Posterior vena cava (tissue), 2 donors: ENCODE results near the gene NEBL. TPM values are rescaled to one million over a fixed set of nuclear protein-coding genes. Genes with fewer than 3 reads are reported as not detected.
"Not testable (repeated sequence)": the region's sequence is repeated elsewhere in the genome, so short reads cannot be mapped to it uniquely, and the experiment has no call there.

Source experiments
- DNase-seq: peaks from one replicate; pipeline ENCODE4 v3.0.0-alpha.2; 2020; ENCODE audit warnings: low spot score
- intact Hi-C, 2 donors: fragments of 100-400 bp; cut with DNase I; formaldehyde crosslinking; loops; one replicate each; pipeline versions ENCODE4 v1.14.1 to v1.14.2; 2022 to 2023
- long read RNA-seq, 2 donors: library from polyadenylated mRNA; unstranded; transcript quantifications; one replicate each; pipeline ENCODE4 v2.0.0, GENCODE V29; 2020 to 2021
- total RNA-seq, 2 donors: library from RNA; stranded (reverse); fragmentation: NEBNext Ultra II Directional; extraction: Animal tissue kit (Norgen Biotek cat#: 25700); gene quantifications; one replicate each; pipeline ENCODE4 v1.2.1, GENCODE V29; 2021
- donor health status: DM: yes; HTN: yes; CAD: no.
- donor health status: DM: yes; HTN: yes; CAD: no.

Gene NEBL, protein sequence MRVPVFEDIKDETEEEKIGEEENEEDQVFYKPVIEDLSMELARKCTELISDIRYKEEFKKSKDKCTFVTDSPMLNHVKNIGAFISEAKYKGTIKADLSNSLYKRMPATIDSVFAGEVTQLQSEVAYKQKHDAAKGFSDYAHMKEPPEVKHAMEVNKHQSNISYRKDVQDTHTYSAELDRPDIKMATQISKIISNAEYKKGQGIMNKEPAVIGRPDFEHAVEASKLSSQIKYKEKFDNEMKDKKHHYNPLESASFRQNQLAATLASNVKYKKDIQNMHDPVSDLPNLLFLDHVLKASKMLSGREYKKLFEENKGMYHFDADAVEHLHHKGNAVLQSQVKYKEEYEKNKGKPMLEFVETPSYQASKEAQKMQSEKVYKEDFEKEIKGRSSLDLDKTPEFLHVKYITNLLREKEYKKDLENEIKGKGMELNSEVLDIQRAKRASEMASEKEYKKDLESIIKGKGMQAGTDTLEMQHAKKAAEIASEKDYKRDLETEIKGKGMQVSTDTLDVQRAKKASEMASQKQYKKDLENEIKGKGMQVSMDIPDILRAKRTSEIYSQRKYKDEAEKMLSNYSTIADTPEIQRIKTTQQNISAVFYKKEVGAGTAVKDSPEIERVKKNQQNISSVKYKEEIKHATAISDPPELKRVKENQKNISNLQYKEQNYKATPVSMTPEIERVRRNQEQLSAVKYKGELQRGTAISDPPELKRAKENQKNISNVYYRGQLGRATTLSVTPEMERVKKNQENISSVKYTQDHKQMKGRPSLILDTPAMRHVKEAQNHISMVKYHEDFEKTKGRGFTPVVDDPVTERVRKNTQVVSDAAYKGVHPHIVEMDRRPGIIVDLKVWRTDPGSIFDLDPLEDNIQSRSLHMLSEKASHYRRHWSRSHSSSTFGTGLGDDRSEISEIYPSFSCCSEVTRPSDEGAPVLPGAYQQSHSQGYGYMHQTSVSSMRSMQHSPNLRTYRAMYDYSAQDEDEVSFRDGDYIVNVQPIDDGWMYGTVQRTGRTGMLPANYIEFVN
- total RNA-seq: 1 to 10 TPM; 3.1 to 3.5 TPM
- long read RNA-seq, donor 1, partial matches to known transcripts: 0 of 2 reads
- long read RNA-seq, donor 1, other reads (novel, unspliced or antisense): 2 of 2 reads
- long read RNA-seq, donor 2: 0 reads

DNA sequence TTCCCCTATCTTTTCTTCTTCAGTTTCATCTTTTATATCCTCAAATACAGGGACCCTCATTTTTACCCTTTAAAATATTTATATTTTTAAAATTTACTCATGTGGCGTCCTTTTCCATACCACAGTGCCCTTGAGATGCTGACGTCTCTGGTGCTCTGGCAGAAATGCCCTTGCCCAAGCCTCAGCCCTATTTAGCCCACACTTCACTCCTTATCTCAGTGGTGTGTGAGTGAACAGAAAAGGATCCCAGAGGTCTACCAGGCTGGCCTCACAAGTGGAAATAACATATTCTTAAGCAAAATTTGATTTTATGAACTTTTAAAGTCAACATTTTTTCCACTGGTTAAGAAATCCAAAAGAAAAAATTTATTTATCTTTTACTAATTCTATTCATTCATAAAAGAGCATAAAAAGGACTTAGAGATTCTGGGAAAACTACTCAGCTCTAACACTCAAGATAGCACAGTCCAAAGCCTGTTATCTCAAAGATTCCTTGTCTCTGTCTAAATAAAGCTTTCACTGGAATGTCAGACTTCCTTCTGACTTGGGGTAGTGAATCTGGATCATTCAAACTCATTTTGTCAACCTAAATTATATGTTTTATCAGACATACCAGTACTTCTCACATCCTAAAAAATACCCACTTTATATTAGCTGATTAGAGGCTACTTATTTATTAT is at the start of gene NEBL:
Gene NEBL (minus strand): TSS at position 166 of the 680 bp plus-strand sequence. CDS start 106 bp downstream, at position 60.
- no peak for DNase-seq
- intact Hi-C loops: no loop called here

DNA sequence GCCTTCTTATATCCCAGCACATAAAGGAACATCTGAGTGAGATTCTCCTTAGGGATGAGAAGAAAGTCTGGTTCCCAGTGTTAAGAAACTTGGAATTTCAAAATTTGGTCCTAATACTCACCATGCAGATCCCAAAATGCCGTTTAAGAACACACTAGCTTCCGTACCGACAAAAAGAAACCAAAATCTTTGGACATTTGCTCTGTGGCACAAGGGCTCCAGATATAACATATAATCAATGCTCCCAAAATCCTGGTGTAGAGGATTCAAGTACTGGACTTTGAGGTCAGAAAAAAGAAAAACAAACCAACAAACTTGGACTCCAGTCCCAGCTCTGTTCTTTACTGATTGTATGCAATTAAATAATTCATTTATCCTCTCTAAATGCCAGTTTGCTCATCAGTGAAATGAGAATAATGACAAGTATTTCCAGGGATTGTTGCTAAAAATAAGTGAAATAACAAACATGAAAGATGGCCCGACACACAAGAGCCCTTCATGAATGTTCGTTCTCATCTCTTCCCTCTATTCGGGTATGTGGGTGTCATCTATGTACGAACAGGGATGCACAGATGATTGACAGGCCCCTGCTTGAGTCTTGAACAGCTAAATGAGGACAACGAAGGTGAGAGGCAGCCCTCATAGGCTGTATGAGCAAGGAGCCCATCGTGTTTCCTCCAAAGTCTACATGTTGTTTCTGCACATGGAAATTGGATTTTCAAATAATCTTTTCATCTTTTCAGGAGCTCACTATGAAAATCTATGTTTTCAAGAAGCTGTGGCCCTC is 48.6 kb upstream of the NEBL start:
- DNase-seq: no peak
- intact Hi-C loops: loop anchor here in 1 of 2 donors (5.0 kb wide), 1 partner anchor 608 kb away; no protein-coding TSS in a partner anchor

DNA sequence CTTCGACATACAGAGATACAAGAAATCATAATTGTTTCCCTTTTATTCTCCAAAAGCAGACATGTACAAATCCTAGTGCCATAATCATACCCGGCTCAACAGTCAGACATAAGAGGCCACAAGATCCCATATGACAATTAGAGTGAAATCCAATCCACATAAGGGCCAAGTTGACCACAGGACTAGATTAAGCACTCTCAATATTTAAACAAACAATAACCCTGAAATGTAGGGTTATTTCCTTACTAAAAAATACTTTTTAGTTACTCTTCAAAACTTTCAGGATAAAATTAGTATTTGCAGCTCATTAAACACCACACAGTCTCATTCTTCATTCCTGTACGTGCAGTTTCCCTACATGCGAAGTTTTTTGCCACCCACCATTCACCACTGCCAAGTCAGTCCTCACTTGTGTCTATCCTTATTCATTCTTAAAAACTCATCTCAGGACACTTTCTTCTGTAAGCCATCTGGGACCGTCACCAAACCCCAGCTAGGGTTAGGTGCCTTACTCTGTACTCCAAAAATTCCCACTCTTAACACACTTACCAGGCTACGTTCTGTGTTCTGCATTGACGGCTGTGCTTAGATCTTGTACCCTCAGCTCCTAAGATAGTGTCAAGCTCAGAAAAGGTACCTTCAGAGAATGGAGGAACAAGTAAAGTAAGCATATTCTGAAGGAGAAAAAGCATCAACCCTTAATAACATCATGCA is 47.8 kb upstream of the NEBL start:
- intact Hi-C loops: loop anchor here in 1 of 2 donors (5.0 kb wide), 1 partner anchor 608 kb away; no protein-coding TSS in a partner anchor
- DNase-seq: no peak

DNA sequence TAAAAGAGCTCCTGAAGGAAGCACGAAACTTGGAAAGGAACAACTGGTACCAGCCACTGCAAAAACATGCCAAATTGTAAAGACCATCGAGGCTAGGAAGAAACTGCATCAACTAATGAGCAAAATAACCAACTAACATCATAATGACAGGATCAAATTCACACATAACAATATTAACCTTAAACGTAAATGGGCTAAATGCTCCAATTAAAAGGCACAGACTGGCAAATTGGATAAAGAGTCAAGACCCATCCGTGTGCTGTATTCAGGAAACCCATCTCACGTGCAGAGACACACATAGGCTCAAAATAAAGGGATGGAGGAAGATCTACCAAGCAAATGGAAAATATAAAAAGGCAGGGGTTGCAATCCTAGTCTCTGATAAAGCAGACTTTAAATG is 42.3 kb upstream of the NEBL start:
- DNase-seq, intact Hi-C loops: not testable (repeated sequence)

DNA sequence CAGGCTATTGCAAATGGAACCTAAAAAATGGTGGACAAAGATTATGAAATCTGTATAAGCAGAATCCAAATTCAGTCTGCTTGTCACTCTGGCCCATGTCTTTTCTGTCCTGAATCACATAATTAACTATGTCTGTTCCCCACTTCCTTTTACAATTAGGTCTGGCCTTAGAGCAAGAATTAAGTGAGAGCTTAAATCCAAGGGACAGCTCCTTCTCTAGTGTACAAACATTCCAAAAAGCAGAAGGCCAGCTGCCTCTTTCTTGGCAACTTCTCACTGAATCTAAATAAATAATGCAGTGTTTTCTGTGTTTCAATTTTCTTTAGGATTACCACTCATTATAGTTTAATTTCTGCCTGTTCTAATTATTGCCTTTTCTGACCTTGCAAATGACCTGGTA is 39.3 kb upstream of the NEBL start:
- DNase-seq: no peak
- intact Hi-C loops: no loop called here

DNA sequence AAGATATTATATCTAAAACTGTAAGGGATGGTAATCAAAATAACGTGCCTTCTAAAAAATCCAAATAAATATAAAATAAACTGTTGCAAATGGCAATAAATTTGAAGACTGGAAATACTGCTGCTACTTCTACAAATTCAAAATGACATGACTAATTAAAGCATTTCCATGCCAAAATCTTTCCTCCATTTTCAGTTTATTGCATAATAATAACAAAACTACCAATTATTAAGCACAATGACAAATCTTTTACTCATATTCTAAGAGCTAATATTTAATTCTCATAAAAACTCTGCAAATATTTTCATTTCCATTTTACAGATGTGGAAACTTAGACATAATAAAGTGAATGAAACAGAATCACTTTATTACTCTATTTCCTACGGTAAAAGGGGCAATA is 38.8 kb upstream of the NEBL start:
- intact Hi-C loops: no loop called here
- DNase-seq: no peak

DNA sequence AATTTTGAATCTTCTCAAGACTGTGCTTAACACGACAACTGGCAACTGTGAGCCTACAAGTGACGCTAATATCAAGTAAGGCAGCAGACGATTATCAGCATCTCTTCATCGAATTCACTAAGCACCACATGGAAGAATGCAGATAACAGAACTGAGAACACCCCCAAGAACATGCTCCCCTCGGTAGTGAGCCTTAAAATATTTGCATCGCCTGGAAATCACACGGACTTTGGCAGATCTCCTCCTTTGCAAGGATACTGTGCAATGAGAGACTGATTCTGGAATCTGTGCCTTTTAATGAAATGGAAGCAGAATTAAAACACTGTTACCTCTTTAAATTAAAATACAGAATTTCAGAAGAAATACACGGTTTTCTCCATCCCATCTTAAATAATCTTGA is 38.2 kb upstream of the NEBL start:
- no peak for DNase-seq
- intact Hi-C loops: no loop called here

DNA sequence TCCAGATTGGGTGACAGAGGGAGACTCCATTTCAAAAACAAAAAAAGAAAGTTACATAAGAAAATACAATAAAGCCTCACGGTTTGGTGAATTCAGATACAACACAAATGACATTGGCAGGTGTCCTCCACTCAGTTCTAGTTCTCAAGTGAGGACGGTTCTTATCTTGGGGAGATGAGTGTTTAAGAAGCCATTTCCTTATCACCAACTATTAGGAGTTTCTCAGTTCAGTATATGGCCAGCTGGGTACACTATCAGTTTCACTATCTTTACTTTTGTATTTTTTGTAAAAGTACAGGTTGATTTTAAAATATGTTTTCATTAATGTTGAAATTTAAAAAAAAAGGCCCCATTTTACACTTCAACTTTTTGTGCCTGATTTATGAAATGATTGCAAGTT is 36.6 kb upstream of the NEBL start:
- DNase-seq: no peak
- intact Hi-C loops: no loop called here

DNA sequence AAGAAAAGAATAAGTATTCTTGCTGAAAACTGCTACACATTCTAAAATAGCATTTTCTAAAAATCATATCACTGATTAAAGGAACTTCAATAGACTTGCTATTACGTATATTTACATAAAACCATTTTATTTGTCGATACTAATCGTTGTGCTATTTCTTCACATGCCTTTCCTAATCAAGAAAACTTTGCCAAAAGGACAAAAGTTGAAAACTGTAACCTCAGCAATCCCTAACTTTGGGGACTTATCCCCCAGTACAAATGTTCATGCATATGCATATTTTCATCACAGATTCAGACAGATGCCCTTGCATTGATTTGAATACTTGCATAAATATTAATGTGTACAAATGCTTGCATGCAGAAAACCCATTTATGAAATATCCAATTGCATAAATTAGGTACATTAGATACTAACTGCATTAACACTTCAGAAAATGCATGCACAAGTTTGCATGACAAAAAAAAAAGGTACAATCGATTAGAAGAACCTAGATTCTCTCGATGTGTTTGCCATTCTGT is 35.6 kb upstream of the NEBL start:
- no peak for DNase-seq
- intact Hi-C loops: no loop called here

DNA sequence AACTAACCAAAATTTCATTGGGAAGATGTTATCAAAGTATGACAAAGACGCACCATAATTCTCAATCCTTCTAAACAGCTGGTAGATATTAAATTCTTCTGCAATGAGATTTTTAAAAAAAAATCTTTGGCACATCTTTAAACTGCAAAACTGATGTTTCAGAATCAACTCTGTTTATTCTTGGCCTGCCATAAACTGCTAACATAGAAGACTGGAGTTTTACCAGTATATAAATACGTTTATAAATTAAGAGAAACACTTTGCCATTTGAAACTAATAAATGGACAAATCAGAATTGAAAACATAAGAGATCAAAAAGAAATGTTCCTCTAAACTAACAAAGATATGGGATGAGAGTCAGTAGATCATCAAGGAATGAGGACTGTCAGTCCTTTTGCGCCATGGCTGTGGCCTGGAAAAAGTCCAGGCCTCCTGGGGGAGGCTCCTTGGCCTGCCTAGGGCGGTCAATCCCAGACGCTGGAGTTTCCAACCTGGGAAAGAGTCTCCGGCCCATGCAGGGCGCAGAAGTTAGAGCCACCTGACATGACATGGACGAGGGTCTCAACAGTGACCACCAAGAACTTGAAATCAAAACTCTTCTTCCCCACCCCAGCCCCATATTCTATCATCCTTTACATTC is 34.2 kb upstream of the NEBL start:
- intact Hi-C loops: no loop called here

DNA sequence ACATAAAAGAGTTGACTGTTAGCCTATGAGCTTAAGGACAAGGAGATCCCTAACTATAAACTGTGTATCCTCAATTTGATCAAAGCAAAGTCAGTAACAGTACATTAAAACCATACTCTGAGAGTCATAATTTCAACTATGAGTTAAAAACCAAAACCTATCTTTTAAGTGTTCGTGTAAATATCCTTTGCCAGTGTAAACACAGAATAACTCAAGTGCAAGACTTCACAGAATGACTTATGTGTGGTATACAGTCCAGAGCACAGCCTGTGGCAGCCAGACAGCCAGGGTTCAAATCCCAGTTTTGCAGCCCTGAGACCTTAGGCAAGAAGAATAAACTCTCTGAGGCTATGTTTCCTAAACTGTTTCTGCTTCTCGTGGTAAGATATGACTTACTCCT is 30.3 kb upstream of the NEBL start:
- DNase-seq: no peak
- intact Hi-C loops: no loop called here

More for the DNA sequence above, 34.2 kb upstream of the NEBL start:
- no peak for DNase-seq

DNA sequence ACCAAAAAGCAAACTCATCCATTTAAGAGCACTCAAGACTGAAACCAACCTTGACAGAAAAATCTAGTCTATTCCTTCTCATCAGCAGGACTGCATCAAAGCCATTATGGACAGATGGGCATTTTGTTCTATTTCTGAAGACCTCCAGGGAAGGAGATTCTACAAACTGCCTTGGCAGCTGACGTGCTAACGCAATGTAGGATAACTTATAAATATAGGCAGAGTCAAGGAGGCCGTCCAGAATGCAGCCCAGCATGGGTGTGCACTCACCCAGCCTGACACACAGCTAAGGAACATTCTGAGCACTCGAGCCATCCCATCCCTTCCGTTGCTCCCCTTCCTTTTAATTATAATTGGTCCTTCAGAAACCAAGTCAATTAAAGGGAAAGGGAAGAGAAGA is 25.3 kb upstream of the NEBL start:
- intact Hi-C loops: no loop called here

DNA sequence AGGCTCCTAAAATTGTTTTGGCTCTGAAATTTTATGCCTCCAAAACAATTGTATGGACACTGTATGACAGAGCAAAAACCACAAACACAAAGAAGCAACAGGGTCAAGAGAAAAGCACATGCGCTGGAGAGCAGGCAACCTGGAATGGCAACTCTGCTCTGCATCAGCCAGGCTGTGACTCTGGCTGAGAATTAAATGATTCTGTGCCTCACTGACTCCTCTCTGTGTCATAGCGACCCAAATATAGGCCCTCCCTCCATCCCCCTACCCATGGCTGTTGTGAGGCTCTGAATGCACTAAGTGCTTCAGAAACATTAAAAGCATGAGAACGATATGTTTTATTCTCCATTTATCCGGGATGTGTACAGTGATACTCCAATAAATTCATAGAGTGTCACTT is 24.9 kb upstream of the NEBL start:
- intact Hi-C loops: no loop called here
- no peak for DNase-seq

More for the DNA sequence above, 25.3 kb upstream of the NEBL start:
- no peak for DNase-seq

DNA sequence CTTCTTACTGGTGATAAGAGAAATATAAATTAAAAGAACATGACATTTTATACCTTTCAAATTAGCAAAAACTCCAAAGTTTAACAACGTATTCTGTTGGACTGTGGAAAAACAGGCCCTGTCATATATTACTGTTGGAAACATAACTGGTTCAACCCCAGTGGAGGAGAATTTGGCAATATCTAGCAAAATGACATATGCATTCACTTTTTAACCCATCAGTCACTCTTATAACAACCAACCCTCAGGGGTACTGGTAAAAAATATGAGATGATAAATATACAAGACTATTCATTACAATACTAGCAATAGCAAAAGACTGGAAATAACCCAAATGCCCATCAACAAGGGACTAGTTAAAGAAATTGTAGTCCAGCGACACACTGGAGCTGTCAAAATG is 22.9 kb upstream of the NEBL start:
- no peak for DNase-seq
- intact Hi-C loops: no loop called here

DNA sequence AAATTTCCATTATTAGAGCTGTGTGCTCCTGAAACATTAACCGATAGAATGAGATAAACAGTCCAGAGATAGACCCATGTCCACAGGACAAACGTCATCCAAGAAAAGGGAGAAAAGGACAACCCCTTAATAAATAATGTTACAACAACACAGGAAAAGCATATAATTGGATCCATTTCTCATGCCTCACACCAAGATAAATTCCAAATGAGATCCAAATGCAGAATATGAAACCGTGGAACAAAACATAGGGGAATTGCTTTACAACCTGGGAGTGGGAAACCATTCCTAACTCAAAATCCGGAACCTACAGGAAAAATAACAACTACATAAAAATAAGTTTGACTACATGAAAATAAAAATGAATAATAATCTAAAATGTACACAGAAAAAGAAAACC is 22.4 kb upstream of the NEBL start:
- no peak for DNase-seq
- intact Hi-C loops: no loop called here

DNA sequence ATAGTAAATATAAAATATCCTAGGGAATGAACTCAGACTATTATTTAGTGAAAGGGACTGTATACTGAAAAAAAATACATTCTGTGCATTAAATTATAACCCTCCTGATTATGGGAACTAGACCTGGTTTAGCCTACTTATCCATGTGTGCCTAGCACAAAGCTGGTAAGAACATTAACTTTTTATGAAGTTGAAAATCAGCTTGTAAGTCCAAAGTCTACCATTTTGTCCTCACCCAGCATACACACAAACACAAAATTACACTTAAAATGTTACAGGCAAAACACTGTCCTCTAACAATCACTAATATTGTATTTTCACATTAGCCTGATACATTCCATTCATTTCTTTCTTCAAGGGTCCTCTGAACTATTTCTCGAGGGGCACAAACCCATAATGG is 19.9 kb upstream of the NEBL start:
- DNase-seq: no peak
- intact Hi-C loops: no loop called here

DNA sequence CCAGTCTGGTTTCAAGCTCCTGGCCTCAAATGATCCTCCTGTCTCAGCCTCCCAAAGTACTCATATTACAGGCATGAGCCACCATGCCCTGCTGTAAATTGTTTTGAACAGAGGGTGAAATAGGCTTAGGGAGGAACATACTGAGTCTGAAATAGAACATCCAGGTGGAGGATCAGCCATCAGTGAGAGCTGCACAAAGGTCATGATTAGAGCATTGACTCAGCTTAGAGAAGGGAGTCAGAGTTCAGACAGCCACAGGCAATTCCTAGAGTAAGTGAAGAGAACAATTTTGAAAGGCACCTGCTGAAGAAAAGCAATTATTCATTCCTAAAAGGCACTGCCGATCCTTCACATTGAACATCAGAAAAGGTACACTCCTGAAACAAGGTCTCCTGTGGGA is 15.9 kb upstream of the NEBL start:
- no peak for DNase-seq
- intact Hi-C loops: no loop called here
